ENCODE data around the gene GPR150.
A peak's percentile ranks its signal among the peaks of the same experiment; 100 is the strongest.

Gene GPR150

GRCh38 chr5:95654196-95654595, 34.3 kb downstream of the GPR150 start:
- DNase-seq: no peak

- DNase-seq: no peak
These were observed 35.7 kb downstream of the GPR150 start for GRCh38 chr5:95655575-95655974.

DNA sequence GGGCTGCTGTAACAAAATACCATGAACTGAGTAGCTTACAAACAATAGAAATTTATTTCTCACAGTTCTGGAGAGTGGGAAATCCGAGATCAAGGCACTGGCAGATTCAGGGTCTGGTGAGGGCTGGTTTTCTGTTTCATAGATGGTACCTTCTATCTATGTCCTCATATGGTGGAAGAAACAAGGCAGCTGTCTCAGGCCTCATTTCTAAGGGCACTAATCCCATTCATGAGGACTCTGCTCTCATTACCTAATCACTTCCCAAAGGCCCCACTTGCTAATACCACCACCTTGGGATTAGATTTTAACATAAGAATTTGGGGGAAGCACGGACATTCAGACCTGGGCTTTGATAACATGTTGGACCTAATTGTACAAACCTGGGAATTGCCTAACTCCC, 40.2 kb downstream of the GPR150 start:
- DNase-seq: no peak

GRCh38 chr5:95662946-95663345, 43.1 kb downstream of the GPR150 start:
- DNase-seq: no peak

- peak in 1 of 2 experiments; percentile 4 for DNase-seq
These were observed 44.4 kb downstream of the GPR150 start for GRCh38 chr5:95664204-95664786.

GRCh38 chr5:95667061-95667618, 47.3 kb downstream of the GPR150 start:
- no peak for DNase-seq

DNA sequence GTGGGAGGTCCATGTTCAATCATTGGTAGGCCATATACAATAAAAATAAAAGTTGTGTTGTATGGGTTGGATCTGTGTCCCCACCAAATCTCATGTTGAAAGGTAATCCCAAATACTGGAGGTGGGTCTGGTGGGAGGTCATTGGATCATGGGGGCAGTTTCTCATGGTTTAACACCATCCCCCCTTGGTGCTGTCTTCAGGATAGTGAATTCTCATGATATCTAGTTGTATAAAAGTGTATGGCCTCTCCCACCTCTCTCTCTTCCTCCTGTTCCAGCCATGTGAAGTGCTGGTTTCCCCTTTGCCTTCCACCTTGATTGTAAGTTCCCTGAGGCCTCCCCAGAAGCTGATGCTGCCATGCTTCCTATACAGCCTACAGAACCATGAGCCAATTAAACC, 47.8 kb downstream of the GPR150 start:
- DNase-seq: no peak

DNA sequence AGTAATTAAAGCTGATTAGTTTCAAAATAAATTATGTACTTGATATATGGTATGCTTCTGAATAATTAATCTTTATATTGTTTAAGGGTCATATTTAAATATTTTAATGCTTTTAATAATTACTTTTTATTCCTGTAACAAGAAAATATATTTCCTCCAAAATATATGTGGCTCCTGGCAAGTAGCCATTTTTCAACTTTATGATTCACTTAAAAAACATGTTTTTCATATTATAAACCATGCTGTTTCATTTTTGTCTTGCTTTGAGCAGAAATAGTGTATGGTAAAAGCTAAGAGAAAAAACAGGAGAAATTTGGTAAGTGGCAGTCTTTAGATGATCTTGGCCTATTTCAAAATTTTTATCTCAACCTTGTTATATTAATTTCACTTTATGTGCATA, 48.3 kb downstream of the GPR150 start:
- no peak for DNase-seq

- no peak for DNase-seq
These were observed 48.8 kb downstream of the GPR150 start for GRCh38 chr5:95668728-95669127.

DNA sequence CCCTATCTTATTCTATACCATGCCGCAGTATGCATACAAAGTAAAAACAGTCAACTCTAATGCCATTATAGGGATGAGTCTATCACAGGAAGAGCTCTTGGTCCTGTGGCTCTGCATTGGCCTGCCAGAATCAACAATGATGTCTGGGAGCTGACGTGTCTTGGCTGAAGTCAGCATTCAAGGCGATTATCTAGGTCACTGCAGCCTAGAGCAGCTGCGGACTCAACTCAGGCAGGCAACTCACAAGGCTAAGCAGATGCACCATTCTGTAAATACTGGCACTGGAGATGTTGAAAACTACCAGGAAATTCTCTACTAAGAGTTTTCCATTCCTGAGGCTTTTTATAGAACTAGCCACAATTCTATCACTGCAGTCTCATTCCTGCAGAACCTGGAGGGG, 49.7 kb downstream of the GPR150 start:
- DNase-seq: no peak

GRCh38 chr5:95669985-95670384, 50.1 kb downstream of the GPR150 start:
- no peak for DNase-seq

DNA sequence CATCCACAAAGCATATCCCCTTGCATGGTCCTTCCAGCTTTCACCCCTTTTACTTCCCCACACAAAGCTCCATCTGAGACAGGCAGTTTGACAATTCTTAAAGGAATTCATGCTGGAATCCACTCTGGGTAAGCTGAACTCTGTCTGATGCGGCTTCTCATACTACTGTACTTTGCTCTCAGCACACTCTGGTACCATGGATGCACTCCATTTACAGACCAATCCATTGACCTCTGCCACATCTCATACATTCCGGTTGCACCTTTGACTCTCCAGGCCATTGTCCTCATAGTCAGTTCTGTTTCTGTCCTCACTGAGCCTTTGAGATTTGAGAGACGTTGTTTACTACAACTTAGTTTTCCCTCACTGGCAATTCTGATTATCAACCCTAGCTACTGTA, 50.7 kb downstream of the GPR150 start:
- DNase-seq: no peak
